ENCODE results near the gene KRTAP25-1. TPM values are rescaled to one million over a fixed set of nuclear protein-coding genes. Genes with fewer than 3 reads are reported as not detected.

Gene KRTAP25-1
- total RNA-seq, 2 experiments from 2014 or later: not detected

DNA sequence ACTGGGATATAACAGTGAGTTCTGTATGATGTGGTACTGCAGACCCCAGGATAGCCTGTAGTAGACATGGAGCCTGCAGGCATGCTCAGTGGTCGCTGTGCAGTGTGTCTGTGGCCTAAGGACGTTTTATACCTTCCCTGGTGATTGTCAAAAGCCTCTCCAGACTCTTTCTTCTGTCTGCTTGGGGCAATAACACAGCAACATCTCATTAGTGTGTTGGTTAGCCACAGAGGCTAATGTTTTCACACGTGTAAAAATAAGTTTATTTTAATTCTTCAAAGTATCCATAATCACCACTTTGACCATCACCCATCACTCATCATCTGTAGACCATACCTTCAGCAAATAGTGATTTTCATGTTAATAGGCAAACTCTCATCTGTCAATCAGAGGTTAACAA lies 6.5 kb downstream of the KRTAP25-1 start, which contains the start of gene KRTAP24-1:
TSS of gene KRTAP24-1 (minus strand) at position 101 of the 400 bp plus-strand sequence. CDS start at position 83, 18 bp downstream.
- no peak for DNase-seq
- H3K4me3 Mint-ChIP-seq: no peak within 1 kb of the TSS
- H3K27ac Mint-ChIP-seq: no peak within 1 kb of the TSS
- intact Hi-C loops (cut with micrococcal nuclease): no loop called here
- H3K9me3 Mint-ChIP-seq: no peaks in the 10 kb centered on the region
- no peaks in the 10 kb centered on the region for H3K36me3 Mint-ChIP-seq
- H3K4me1 Mint-ChIP-seq (ENCODE audit: low read depth): no peaks in the 10 kb centered on the region
- POLR2A ChIA-PET: no interaction called here
- H3K27me3 Mint-ChIP-seq: peaks cover under 1% of the 10 kb centered on the region
- CTCF ChIA-PET: no interaction called here

DNA sequence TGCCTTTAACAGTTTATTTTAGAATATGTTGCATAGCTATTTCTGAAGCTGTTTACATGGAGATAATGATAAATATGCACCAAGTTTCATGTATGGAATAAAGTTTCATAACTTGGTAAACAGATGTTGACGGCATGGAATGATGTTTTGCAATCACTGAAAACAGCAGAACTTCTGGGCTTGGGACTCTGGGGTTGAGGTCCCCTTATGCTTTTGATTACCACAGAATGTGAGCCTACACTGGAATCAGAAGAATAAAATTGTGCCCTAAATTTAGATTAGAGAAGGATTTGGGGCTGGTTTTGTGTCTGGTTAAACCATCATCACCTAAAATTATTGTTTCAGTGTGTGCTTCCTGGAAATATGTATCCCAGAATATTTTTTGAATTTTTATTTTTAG lies 17.7 kb downstream of the KRTAP25-1 start:
- Mint-ChIP-seq H3K27me3 (no peaks in the 10 kb centered on the region), H3K4me3 (no peak overlapping the region), H3K36me3 (no peaks in the 10 kb centered on the region), H3K27ac (no peak overlapping the region), H3K9me3 (no peaks in the 10 kb centered on the region), H3K4me1 (ENCODE audit: low read depth) (no peaks in the 10 kb centered on the region)
- ChIA-PET CTCF (no interaction called here), POLR2A (no interaction called here)
- intact Hi-C loops (cut with micrococcal nuclease): no loop called here
- DNase-seq: no peak

GRCh38 chr21:30271156-30271555 lies 18.2 kb downstream of the KRTAP25-1 start:
- Mint-ChIP-seq H3K36me3 (no peaks in the 10 kb centered on the region), H3K9me3 (peaks cover under 1% of the 10 kb centered on the region), H3K4me3 (no peak overlapping the region), H3K27me3 (no peaks in the 10 kb centered on the region), H3K4me1 (ENCODE audit: low read depth) (no peaks in the 10 kb centered on the region), H3K27ac (no peak overlapping the region)
- intact Hi-C loops (cut with micrococcal nuclease): no loop called here
- ChIA-PET POLR2A (no interaction called here), CTCF (no interaction called here)
- no peak for DNase-seq

DNA sequence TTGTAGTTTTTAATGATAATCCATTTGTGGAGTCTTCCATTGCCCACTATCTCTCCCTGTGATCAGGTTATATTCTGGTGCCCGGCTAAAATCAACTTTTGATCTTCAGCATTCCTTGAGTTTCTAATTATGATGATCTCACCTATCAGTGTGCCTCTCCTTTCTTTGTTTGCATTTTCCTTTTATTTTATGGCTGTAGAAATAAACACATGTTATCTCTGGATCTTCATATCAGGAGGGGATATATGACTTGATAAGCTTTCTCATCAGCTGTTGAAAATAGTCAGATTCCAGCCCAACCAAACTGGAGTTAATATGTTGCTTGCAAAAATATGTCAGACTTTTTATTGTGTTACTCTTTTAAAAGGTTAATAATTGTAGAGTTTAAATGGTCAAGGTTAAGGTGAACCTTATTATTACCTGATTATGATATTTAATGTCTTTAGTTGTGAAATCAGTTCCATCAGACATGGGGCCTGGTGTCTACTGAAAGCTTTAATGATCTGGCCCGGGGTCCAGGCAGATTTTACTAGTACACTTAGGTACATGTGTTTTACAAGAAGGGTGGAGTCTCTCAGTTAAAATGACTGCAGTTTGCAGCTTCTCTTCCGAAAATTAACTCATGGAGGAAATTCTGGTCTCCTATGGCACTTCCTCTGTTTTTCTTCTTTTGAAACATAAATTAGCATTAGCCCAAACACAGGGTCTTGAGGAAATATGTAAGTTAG lies 19.3 kb downstream of the KRTAP25-1 start:
- no peak for DNase-seq
- Mint-ChIP-seq H3K27ac (no peak overlapping the region), H3K9me3 (peaks cover 5% of the 10 kb centered on the region), H3K4me1 (ENCODE audit: low read depth) (no peaks in the 10 kb centered on the region), H3K4me3 (no peak overlapping the region), H3K36me3 (no peaks in the 10 kb centered on the region), H3K27me3 (no peaks in the 10 kb centered on the region)
- intact Hi-C loops (cut with micrococcal nuclease): no loop called here
- ChIA-PET POLR2A (no interaction called here), CTCF (no interaction called here)

GRCh38 chr21:30268608-30269197 lies 20.6 kb downstream of the KRTAP25-1 start:
- DNase-seq: no peak
- Mint-ChIP-seq H3K36me3 (no peaks in the 10 kb centered on the region), H3K9me3 (peaks cover 5% of the 10 kb centered on the region), H3K4me3 (no peak overlapping the region), H3K27ac (no peak overlapping the region), H3K4me1 (ENCODE audit: low read depth) (no peaks in the 10 kb centered on the region), H3K27me3 (no peaks in the 10 kb centered on the region)
- POLR2A ChIA-PET: no interaction called here
- intact Hi-C loops (cut with micrococcal nuclease): no loop called here
- CTCF ChIA-PET: interaction anchor here (1.0 kb wide), 1 partner anchor 24 kb away, joined by 3 read pairs; no protein-coding TSS in a partner anchor

DNA sequence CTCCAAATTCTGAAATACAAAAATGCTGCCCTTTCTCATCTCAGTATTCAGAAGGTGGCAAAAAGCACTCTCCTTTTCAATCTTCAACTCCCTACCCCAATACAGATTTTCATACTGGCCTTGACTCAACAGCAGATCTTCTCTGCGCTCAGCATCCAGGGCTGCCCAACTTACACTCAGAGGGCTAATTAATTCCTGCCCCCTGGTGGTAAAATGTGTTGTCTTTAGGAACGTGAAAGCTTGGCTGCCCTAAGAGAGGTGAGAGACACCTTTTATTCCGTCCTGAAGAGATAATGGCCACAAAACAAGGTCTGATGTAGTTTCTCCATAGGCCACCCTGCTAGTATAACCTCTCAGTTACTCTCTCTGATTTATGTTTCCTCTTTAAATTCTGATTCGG lies 31.5 kb downstream of the KRTAP25-1 start:
- no peaks in the 10 kb centered on the region for H3K27me3 Mint-ChIP-seq
- CTCF ChIA-PET: no interaction called here

GRCh38 chr21:30256100-30256499 lies 33.2 kb downstream of the KRTAP25-1 start:
- ChIA-PET POLR2A (no interaction called here), CTCF (no interaction called here)
- Mint-ChIP-seq H3K36me3 (no peaks in the 10 kb centered on the region), H3K9me3 (no peaks in the 10 kb centered on the region), H3K4me1 (ENCODE audit: low read depth) (no peaks in the 10 kb centered on the region), H3K27ac (no peak overlapping the region), H3K27me3 (no peaks in the 10 kb centered on the region), H3K4me3 (no peak overlapping the region)
- no peak for DNase-seq
- intact Hi-C loops (cut with micrococcal nuclease): no loop called here

More for the DNA sequence above, 31.5 kb downstream of the KRTAP25-1 start:
- no peaks in the 10 kb centered on the region for H3K36me3 Mint-ChIP-seq
- no peak overlapping the region for H3K4me3 Mint-ChIP-seq
- H3K4me1 Mint-ChIP-seq (ENCODE audit: low read depth): no peaks in the 10 kb centered on the region
- POLR2A ChIA-PET: no interaction called here
- no peak for DNase-seq
- no peaks in the 10 kb centered on the region for H3K9me3 Mint-ChIP-seq
- no peak overlapping the region for H3K27ac Mint-ChIP-seq
- intact Hi-C loops (cut with micrococcal nuclease): no loop called here

GRCh38 chr21:30255679-30256078 lies 33.6 kb downstream of the KRTAP25-1 start:
- no peaks in the 10 kb centered on the region for H3K9me3 Mint-ChIP-seq
- no peak overlapping the region for H3K4me3 Mint-ChIP-seq
- H3K27me3 Mint-ChIP-seq: no peaks in the 10 kb centered on the region
- DNase-seq: no peak
- POLR2A ChIA-PET: no interaction called here
- H3K4me1 Mint-ChIP-seq (ENCODE audit: low read depth): no peaks in the 10 kb centered on the region
- H3K36me3 Mint-ChIP-seq: no peaks in the 10 kb centered on the region
- CTCF ChIA-PET: no interaction called here
- H3K27ac Mint-ChIP-seq: no peak overlapping the region
- intact Hi-C loops (cut with micrococcal nuclease): no loop called here

- H3K9me3 Mint-ChIP-seq: no peaks in the 10 kb centered on the region
Measured at GRCh38 chr21:30251781-30252180, 37.5 kb downstream of the KRTAP25-1 start.

GRCh38 chr21:30249936-30250335 lies 39.4 kb downstream of the KRTAP25-1 start:
- CTCF ChIA-PET: no interaction called here
- no peak overlapping the region for H3K27ac Mint-ChIP-seq
- intact Hi-C loops (cut with micrococcal nuclease): no loop called here

More at GRCh38 chr21:30251781-30252180, 37.5 kb downstream of the KRTAP25-1 start:
- DNase-seq: no peak
- Mint-ChIP-seq H3K4me1 (ENCODE audit: low read depth) (no peaks in the 10 kb centered on the region), H3K36me3 (no peaks in the 10 kb centered on the region), H3K27ac (no peak overlapping the region), H3K4me3 (no peak overlapping the region), H3K27me3 (no peaks in the 10 kb centered on the region)
- POLR2A ChIA-PET: no interaction called here
- CTCF ChIA-PET: no interaction called here
- intact Hi-C loops (cut with micrococcal nuclease): no loop called here

GRCh38 chr21:30248844-30249243 lies 40.5 kb downstream of the KRTAP25-1 start:
- no peak for DNase-seq
- intact Hi-C loops (cut with micrococcal nuclease): no loop called here
- no peaks in the 10 kb centered on the region for H3K9me3 Mint-ChIP-seq
- POLR2A ChIA-PET: no interaction called here
- CTCF ChIA-PET: no interaction called here
- H3K27ac Mint-ChIP-seq: no peak overlapping the region
- no peaks in the 10 kb centered on the region for H3K27me3 Mint-ChIP-seq
- H3K36me3 Mint-ChIP-seq: no peaks in the 10 kb centered on the region
- no peaks in the 10 kb centered on the region for H3K4me1 Mint-ChIP-seq (ENCODE audit: low read depth)
- no peak overlapping the region for H3K4me3 Mint-ChIP-seq

More at GRCh38 chr21:30249936-30250335, 39.4 kb downstream of the KRTAP25-1 start:
- Mint-ChIP-seq H3K4me1 (ENCODE audit: low read depth) (no peaks in the 10 kb centered on the region), H3K9me3 (no peaks in the 10 kb centered on the region), H3K4me3 (no peak overlapping the region), H3K27me3 (no peaks in the 10 kb centered on the region), H3K36me3 (no peaks in the 10 kb centered on the region)
- POLR2A ChIA-PET: no interaction called here
- DNase-seq: no peak

DNA sequence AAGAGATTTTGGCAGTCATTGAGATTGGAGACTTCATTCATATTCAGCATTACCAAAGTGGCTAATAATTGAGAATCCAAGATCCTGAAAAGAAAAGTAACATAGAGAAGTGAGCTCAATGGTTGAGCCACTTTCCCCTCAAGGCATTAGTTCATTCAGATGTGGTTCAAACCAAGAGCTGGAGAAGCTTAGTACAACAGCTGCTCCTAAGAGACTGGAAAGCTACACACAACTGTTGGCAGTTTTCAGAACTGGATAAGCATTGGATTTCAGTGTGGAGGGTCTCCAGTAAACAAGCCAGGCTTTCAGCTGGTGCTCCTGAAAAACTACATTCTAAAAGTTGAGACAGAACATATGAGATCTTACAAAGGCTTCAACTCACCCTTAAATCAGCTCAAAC lies 44.3 kb downstream of the KRTAP25-1 start:
- no peaks in the 10 kb centered on the region for H3K4me1 Mint-ChIP-seq (ENCODE audit: low read depth)
- CTCF ChIA-PET: interaction anchor here (0.9 kb wide), 1 partner anchor 23 kb away, joined by 3 read pairs; no protein-coding TSS in a partner anchor
- POLR2A ChIA-PET: no interaction called here

DNA sequence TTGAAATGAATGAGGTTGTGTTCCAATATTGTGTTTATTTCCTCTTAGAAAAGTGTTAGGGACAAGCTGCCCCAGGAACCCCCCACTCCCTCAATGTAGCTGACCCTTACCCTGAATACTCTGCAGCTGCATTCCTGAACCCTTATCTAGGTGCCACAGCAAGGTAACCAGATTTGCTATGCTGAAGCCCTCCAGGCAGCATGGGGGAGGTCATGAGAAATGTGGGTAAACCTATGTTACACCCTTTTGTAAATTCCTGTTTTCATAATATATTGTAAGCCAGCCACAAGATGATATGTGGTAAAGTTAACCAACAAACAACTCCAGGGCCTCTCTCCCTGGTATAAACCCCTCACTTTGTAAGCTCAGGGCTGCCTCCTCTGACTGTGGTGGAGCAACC lies 45.6 kb downstream of the KRTAP25-1 start:
- ChIA-PET CTCF (interaction anchor here (0.6 kb wide), 1 partner anchor 51 kb away, joined by 3 read pairs; no protein-coding TSS in a partner anchor), POLR2A (no interaction called here)
- intact Hi-C loops (cut with micrococcal nuclease): no loop called here

More for the DNA sequence above, 44.3 kb downstream of the KRTAP25-1 start:
- Mint-ChIP-seq H3K27ac (no peak overlapping the region), H3K9me3 (no peaks in the 10 kb centered on the region), H3K36me3 (no peaks in the 10 kb centered on the region), H3K4me3 (no peak overlapping the region), H3K27me3 (no peaks in the 10 kb centered on the region)
- intact Hi-C loops (cut with micrococcal nuclease): no loop called here
- no peak for DNase-seq

More for the DNA sequence above, 45.6 kb downstream of the KRTAP25-1 start:
- no peak overlapping the region for H3K4me3 Mint-ChIP-seq
- no peaks in the 10 kb centered on the region for H3K9me3 Mint-ChIP-seq
- no peaks in the 10 kb centered on the region for H3K36me3 Mint-ChIP-seq
- H3K27me3 Mint-ChIP-seq: no peaks in the 10 kb centered on the region
- H3K4me1 Mint-ChIP-seq (ENCODE audit: low read depth): no peaks in the 10 kb centered on the region
- no peak for DNase-seq
- H3K27ac Mint-ChIP-seq: no peak overlapping the region

Measured in activated CD4-positive, alpha-beta memory T cell treated with anti-CD3 and anti-CD28 coated beads for 36 hours (primary cell).